ENCODE measurements around the gene ADRA2C. TPM values are rescaled to one million over a fixed set of nuclear protein-coding genes. Genes with fewer than 3 reads are reported as not detected.
A peak's percentile ranks its signal among the peaks of the same experiment; 100 is the strongest.

ADRA2C gene
- total RNA-seq, 1 experiment from 2014 or later, result 28.1 TPM

GRCh38 chr4:3780347-3781171 lies 14.4 kb downstream of the ADRA2C start:
- POLR2A ChIA-PET, result no interaction called here
- Histone ChIP-seq H3K27ac (ENCODE audit: low read depth, low read length) (peak overlapping the region; percentile 61), H3K27me3 (ENCODE audit: insufficient read depth, low read length) (no peaks in the 10 kb centered on the region), H3K4me3 (replicated peaks in 1 of 2; ENCODE audit: low read depth in 1 of 2, low read length in 2 of 2) (no peak overlapping the region), H3K79me2 (ENCODE audit: insufficient read depth, low read length) (no peaks in the 10 kb centered on the region), H2AFZ (ENCODE audit: low read depth, low read length, poor library complexity, severe bottlenecking) (no peak overlapping the region), H3K36me3 (ENCODE audit: control insufficient read depth in 1 of 2, insufficient read depth in 2 of 2, low read length in 2 of 2) (no peaks in the 10 kb centered on the region), H3K4me2 (ENCODE audit: low read length) (peak overlapping the region; percentile 41), H3K9me2 (ENCODE audit: insufficient read depth) (no peaks in the 10 kb centered on the region), H3K9ac (ENCODE audit: low read length) (no peak overlapping the region), H4K20me1 (ENCODE audit: insufficient read depth) (no peaks in the 10 kb centered on the region), H3K9me3 (ENCODE audit: control insufficient read depth in 1 of 2, insufficient read depth in 1 of 2, low read depth in 1 of 2, low read length in 2 of 2) (no peaks in the 10 kb centered on the region), H3K4me1 (ENCODE audit: control insufficient read depth in 1 of 2, insufficient read depth in 2 of 2, low read length in 2 of 2) (peaks cover 51 to 54% of the 10 kb centered on the region in 2 experiments)
- intact Hi-C loops (cut with micrococcal nuclease), result no loop called here
- TF ChIP-seq MAX (IDR thresholded peaks at IDR 0.05) (no peak), SP1 (IDR thresholded peaks at IDR 0.05; ENCODE audit: low read depth) (no peak)
- ATAC-seq (peak; percentile 23), DNase-seq (ENCODE audit: low read depth, low spot score) (no peak)
- no TSS peak for BruUV-seq (replicated peaks)
- CTCF ChIA-PET, result no interaction called here
- RAD21 ChIA-PET (ENCODE audit: low non-redundant PET in 1 of 2, low total read pairs in 2 of 2, uncharacterized antibody in 2 of 2, unreplicated experiment in 2 of 2), result no interaction called here

GRCh38 chr4:3781193-3781886 lies 15.2 kb downstream of the ADRA2C start:
- CTCF ChIA-PET, result no interaction called here
- TF ChIP-seq TCF7L2 (IDR thresholded peaks at IDR 0.05; ENCODE audit: borderline replicate concordance, extremely low read depth, insufficient read depth, insufficient read length) (peak; percentile 67), SRF (IDR thresholded peaks at IDR 0.05; ENCODE audit: low read depth) (no peak)
- ATAC-seq, result peak; percentile 57
- POLR2A ChIA-PET, result no interaction called here
- Histone ChIP-seq H3K9ac (ENCODE audit: low read length) (no peak overlapping the region), H3K4me1 (ENCODE audit: control insufficient read depth in 1 of 2, insufficient read depth in 2 of 2, low read length in 2 of 2) (peaks cover 58 to 62% of the 10 kb centered on the region in 2 experiments), H3K36me3 (ENCODE audit: control insufficient read depth in 1 of 2, insufficient read depth in 2 of 2, low read length in 2 of 2) (no peaks in the 10 kb centered on the region), H3K4me3 (replicated peaks in 1 of 2; ENCODE audit: low read depth in 1 of 2, low read length in 2 of 2) (no peak overlapping the region), H2AFZ (ENCODE audit: low read depth, low read length, poor library complexity, severe bottlenecking) (no peak overlapping the region), H3K27me3 (ENCODE audit: insufficient read depth, low read length) (no peaks in the 10 kb centered on the region), H3K27ac (ENCODE audit: low read depth, low read length) (peak overlapping the region; percentile 61; the same call in 1 of the 2 replicates), H4K20me1 (ENCODE audit: insufficient read depth) (no peaks in the 10 kb centered on the region), H3K9me3 (ENCODE audit: control insufficient read depth in 1 of 2, insufficient read depth in 1 of 2, low read depth in 1 of 2, low read length in 2 of 2) (no peaks in the 10 kb centered on the region), H3K79me2 (ENCODE audit: insufficient read depth, low read length) (no peaks in the 10 kb centered on the region), H3K4me2 (ENCODE audit: low read length) (peak overlapping the region; percentile 41), H3K9me2 (ENCODE audit: insufficient read depth) (no peaks in the 10 kb centered on the region)
- intact Hi-C loops (cut with micrococcal nuclease), result no loop called here
- RAD21 ChIA-PET (ENCODE audit: low non-redundant PET in 1 of 2, low total read pairs in 2 of 2, uncharacterized antibody in 2 of 2, unreplicated experiment in 2 of 2), result no interaction called here
- BruUV-seq (replicated peaks), result no TSS peak
- DNase-seq (ENCODE audit: low read depth, low spot score), result peak; percentile 62

Data from HCT116 (cell line).